Motor neuron (in vitro differentiated cells): ENCODE measurements around the gene HEATR9. TPM values are rescaled to one million over a fixed set of nuclear protein-coding genes. Genes with fewer than 3 reads are reported as not detected.

Experiments used
- ATAC-seq, 8 experiments: fragments of 200-7000 bp; cut with Tn5 transposase; replicated peaks in 6 of 8; 2 replicates each; pipeline ENCODE4 v1.8.0; 2021; ENCODE audit warnings: mild to moderate bottlenecking in 8 of 8, moderate library complexity in 8 of 8
- H3K27ac ChIP-seq, 2 donors: fragments of 250-450 bp; sonication (Bioruptor Pico); 2 replicates each; pipeline ENCODE4 v1.9.0; 2021; ENCODE audit warnings: antibody characterized with exemption in 2 of 2, mild to moderate bottlenecking in 2 of 2, moderate library complexity in 1 of 2
- H3K4me1 ChIP-seq, 2 donors: fragments of 250-450 bp; sonication (Bioruptor Pico); replicated peaks in 1 of 2; 2 replicates each; pipeline ENCODE4 v1.6.1; 2021; ENCODE audit warnings: antibody characterized with exemption in 2 of 2, mild to moderate bottlenecking in 2 of 2, moderate library complexity in 1 of 2
- H3K4me3 ChIP-seq, 5 donors: fragments of 250-450 bp; sonication (Bioruptor Pico); 2 replicates each; pipeline ENCODE4 v1.9.0; 2021; ENCODE audit warnings: antibody characterized with exemption in 5 of 5, mild to moderate bottlenecking in 5 of 5, moderate library complexity in 4 of 5
- WGBS, 10 experiments: fragments of 450-650 bp; shearing (Covaris generic); methylation state at CpG; one replicate each; pipeline ENCODE4 v1.0.0; 2022; 5-methylcytosine and 5-hydroxymethylcytosine counted together
- in situ Hi-C, 9 experiments: fragments of 400-800 bp; cut with MboI; loops; one replicate each; pipeline ENCODE4 v1.15.0; 2021; ENCODE audit warnings: low sequenced_read_pairs in 9 of 9, low pct_unique_long_range_greater_than_20kb in 2 of 9; ENCODE audit not compliant: unreplicated experiment in 9 of 9
- total RNA-seq, 8 experiments: library from RNA; unstranded; fragments of 300-600 nt; gene quantifications; 2 replicates each; pipeline versions ENCODE4 v1.2.3 to v1.2.4, GENCODE V29; 2022

The HEATR9 gene
- total RNA-seq, 8 experiments from 2014 or later, result 0.08 to 0.18 (median 0.14) TPM; not detected in 3

DNA sequence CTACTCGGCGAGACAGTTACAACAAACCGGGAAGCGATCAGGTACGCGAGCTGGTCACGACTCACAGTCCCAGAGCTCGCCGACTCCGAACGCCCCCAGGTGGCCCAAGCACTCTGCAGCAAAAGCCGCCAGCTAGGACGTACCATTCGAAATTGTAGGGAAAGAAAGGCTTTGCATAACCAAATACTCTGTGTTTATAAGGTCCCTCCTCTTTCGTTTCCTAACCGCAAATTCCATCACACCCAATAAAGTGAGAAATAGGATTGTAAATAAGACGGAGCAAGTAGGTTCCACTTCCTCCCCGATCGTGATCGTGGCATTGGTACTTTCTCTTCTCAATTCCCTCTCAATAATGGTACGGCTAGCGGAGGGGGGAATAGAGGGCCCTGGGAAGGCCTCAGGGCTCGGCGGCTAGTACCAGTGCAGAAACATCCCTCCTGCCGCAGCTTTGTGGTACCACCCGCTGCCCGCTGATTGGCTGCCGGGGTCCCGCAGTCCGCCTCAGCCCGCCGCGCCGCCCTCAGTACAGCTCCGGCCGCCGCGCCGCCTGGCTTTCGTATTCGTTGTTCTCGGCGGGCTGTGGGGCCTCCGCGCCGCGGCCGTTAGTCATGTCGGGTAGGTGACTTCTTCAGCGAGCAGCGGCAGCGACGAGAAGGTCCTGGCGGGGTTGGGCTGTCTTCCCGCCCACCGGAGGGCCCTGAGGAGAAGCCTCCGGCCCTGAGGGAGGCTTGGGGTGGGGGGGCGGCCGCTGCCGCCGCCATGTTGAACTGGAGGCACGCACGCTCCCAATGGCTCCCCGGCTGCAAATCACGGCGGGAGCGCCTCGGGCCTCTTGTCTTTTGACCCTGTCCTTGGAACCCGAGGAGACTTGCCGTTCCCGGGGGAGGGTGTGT is 59.5 kb downstream of the HEATR9 start, which contains the start of gene TAF15:
TAF15 (plus strand) TSS at position 523 of the 893 bp plus-strand sequence; CDS start at position 609, 86 bp downstream.
- ATAC-seq, result peak; percentile 88 to 98 (median 96)
- Histone ChIP-seq H3K27ac (peak within 1 kb of the TSS; percentile 95 to 99), H3K4me3 (peak within 1 kb of the TSS; percentile 77 to 95 (median 92)), H3K4me1 (peaks cover 11 to 12% of the 10 kb centered on the region in 2 donors)
- 0 to 3% (median 1%) methylated on average over 3 to 33 of the region's 71 CpGs; no CpG with 5 or more reads in 1 of the 10 experiments for WGBS, 10 experiments
- in situ Hi-C loops, result loop anchor here in 1 of 9 experiments (25.0 kb wide), 1 partner anchor 103 kb away; no protein-coding TSS in a partner anchor

DNA sequence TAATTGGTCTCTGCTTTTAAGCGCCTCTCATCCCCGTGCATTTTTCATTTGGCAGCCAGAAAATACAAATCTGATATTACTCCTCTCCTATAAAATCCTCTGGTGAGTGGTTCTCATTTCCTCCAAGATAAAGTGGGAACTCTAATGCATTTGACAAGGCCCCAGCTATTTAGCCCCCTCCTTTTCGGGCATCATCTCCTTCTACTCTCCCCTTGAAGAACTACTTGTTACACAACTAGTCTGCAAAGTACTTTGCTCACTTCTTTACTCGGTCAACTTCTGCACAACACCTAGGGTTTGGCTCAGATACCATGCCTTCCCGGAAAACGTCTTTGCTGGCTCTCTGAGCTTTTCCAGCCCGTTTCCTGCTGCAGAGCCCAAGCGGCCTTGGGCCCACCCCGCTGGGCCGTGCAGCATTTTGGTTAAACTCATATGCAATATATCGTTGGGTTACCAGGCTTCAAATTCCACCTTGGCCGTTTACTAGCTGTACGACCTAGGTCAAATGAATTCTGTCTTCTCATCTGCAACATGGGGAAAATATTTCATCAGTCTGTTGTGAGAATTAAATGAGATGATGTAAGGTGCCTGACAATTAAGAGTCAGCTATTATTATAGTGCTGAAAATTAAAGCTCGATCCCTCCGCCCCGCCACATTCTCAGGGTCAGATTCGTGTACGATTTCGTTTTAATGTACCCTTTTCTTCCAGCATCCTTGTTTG is 60.3 kb downstream of the HEATR9 start:
- in situ Hi-C loops, result loop anchor here in 1 of 9 experiments (25.0 kb wide), 1 partner anchor 104 kb away; no protein-coding TSS in a partner anchor
- WGBS, 10 experiments, result 0 to 73% (median 40%) methylated on average over 3 to 15 of the region's 19 CpGs
- peak overlapping the region; percentile 77 to 95 (median 92) for H3K4me3 ChIP-seq
- peaks cover 11 to 12% of the 10 kb centered on the region in 2 donors for H3K4me1 ChIP-seq
- ATAC-seq, result no peak
- H3K27ac ChIP-seq, result peak overlapping the region; percentile 95 to 99

GRCh38 chr17:35807371-35808144 is 61.1 kb downstream of the HEATR9 start:
- H3K27ac ChIP-seq, result no peak overlapping the region
- peaks cover 11 to 12% of the 10 kb centered on the region in 2 donors for H3K4me1 ChIP-seq
- no peak overlapping the region for H3K4me3 ChIP-seq
- no peak for ATAC-seq
- in situ Hi-C loops, result loop anchor here in 1 of 9 experiments (25.0 kb wide), 1 partner anchor 105 kb away; no protein-coding TSS in a partner anchor
- 42 to 100% (median 80%) methylated on average over 1 to 6 of the region's 7 CpGs; no CpG with 5 or more reads in 1 of the 10 experiments for WGBS, 10 experiments

Other genes starting within 250 kb of the HEATR9 start
- 10 to 100 TPM in 5 of 8 experiments, 1 to 10 TPM in 2, under 1 TPM in 1; 0.61 to 33.6 (median 10.7) TPM for gene RASL10B, start 137.3 kb downstream of the HEATR9 start, total RNA-seq
- 1 to 10 TPM in 1 of 8 experiments, under 1 TPM in 5, not detected in 2; 0.08 to 1.8 (median 0.22) TPM for gene GAS2L2, start 115.7 kb downstream of the HEATR9 start, total RNA-seq
- gene C17orf50, start 108.0 kb downstream of the HEATR9 start, total RNA-seq, result under 1 TPM in 6 of 8 experiments, not detected in 2; 0.33 to 0.85 (median 0.63) TPM
- gene MMP28, start 73.2 kb downstream of the HEATR9 start, total RNA-seq, result 10 to 100 TPM in 1 of 8 experiments, 1 to 10 TPM in 1, under 1 TPM in 3, not detected in 3; 0.09 to 11.1 (median 0.32) TPM
- gene TAF15, start 59.4 kb downstream of the HEATR9 start, total RNA-seq, result 100 to 1,000 TPM in 2 of 8 experiments, 10 to 100 TPM in 6; 40.6 to 190 (median 53.7) TPM
- gene CCL5, start 11.5 kb upstream of the HEATR9 start, total RNA-seq, result under 1 TPM in 3 of 8 experiments, not detected in 5; 0.47 to 0.97 (median 0.51) TPM
- 1 to 10 TPM in 2 of 8 experiments, under 1 TPM in 5, not detected in 1; 0.21 to 3.7 (median 0.76) TPM for gene RDM1, start 61.9 kb upstream of the HEATR9 start, total RNA-seq
- gene LYZL6, start 74.8 kb upstream of the HEATR9 start, total RNA-seq, result under 1 TPM in 1 of 8 experiments, not detected in 7; 0.66 TPM
- gene CCL16, start 112.6 kb upstream of the HEATR9 start, total RNA-seq, result under 1 TPM in 1 of 8 experiments, not detected in 7; 0.24 TPM
- under 1 TPM in 3 of 8 experiments, not detected in 5; 0.14 to 0.52 (median 0.15) TPM for gene CCL14, start 117.8 kb upstream of the HEATR9 start, total RNA-seq
- gene CCL15, start 132.7 kb upstream of the HEATR9 start, total RNA-seq, result under 1 TPM in 3 of 8 experiments, not detected in 5; 0.21 to 0.47 (median 0.41) TPM
- not detected for gene CCL23, start 149.1 kb upstream of the HEATR9 start, total RNA-seq
- gene CCL18, start 195.4 kb upstream of the HEATR9 start, total RNA-seq, result under 1 TPM in 4 of 8 experiments, not detected in 4; 0.29 to 0.73 (median 0.59) TPM
- under 1 TPM in 2 of 8 experiments, not detected in 6; 0.13 to 0.24 TPM for gene CCL3, start 221.3 kb upstream of the HEATR9 start, total RNA-seq
- under 1 TPM in 4 of 8 experiments, not detected in 4; 0.13 to 0.52 (median 0.37) TPM for gene CCL4, start 234.9 kb upstream of the HEATR9 start, total RNA-seq